GM23338 (cell line): ENCODE data around the gene KRT15. TPM values are rescaled to one million over a fixed set of nuclear protein-coding genes. Genes with fewer than 3 reads are reported as not detected.
A peak's percentile ranks its signal among the peaks of the same experiment; 100 is the strongest.

ENCODE experiments used
- ATAC-seq: fragments of 200-7000 bp; cut with Tn5 transposase; 3 replicates; pipeline ENCODE4 v1.9.1; 2020
- DNase-seq: peaks from one replicate; pipeline ENCODE4 v3.0.0-alpha.2; 2015; ENCODE audit warnings: low spot score
- H2AFZ ChIP-seq: fragments of 200-600 bp; sonication (generic); 2 replicates; pipeline ENCODE4 v1.8.0; 2016; ENCODE audit warnings: antibody characterized with exemption, mild to moderate bottlenecking, moderate library complexity
- H3F3A ChIP-seq: fragments of 200-600 bp; sonication (generic); replicated peaks from 2 replicates; pipeline ENCODE4 v1.8.0; 2017; ENCODE audit warnings: antibody characterized with exemption, mixed run types, low read depth
- H3K27ac ChIP-seq: fragments of 200-600 bp; sonication (generic); 2 replicates; pipeline ENCODE4 v1.6.1; 2016; ENCODE audit warnings: low read depth
- H3K27me3 ChIP-seq: fragments of 200-600 bp; sonication (generic); 2 replicates; pipeline ENCODE4 v1.8.0; 2016; ENCODE audit warnings: mild to moderate bottlenecking, mixed run types, moderate library complexity; ENCODE audit not compliant: insufficient read depth
- H3K36me3 ChIP-seq: fragments of 200-600 bp; sonication (generic); 2 replicates; pipeline ENCODE4 v1.8.0; 2016; ENCODE audit warnings: mild to moderate bottlenecking; ENCODE audit not compliant: insufficient read depth
- H3K4me1 ChIP-seq: fragments of 200-600 bp; sonication (generic); 2 replicates; pipeline ENCODE4 v1.8.0; 2016; ENCODE audit warnings: mild to moderate bottlenecking, moderate library complexity; ENCODE audit not compliant: insufficient read depth
- H3K4me2 ChIP-seq: fragments of 200-600 bp; sonication (generic); 2 replicates; pipeline ENCODE4 v1.7.1; 2017; ENCODE audit warnings: mixed run types
- H3K4me3 ChIP-seq: fragments of 200-600 bp; sonication (generic); 2 replicates; pipeline ENCODE4 v1.6.1; 2016; ENCODE audit warnings: mixed run types
- H3K79me2 ChIP-seq: fragments of 200-600 bp; sonication (generic); replicated peaks from 2 replicates; pipeline ENCODE4 v1.8.0; 2017; ENCODE audit warnings: mild to moderate bottlenecking; ENCODE audit not compliant: insufficient read depth
- H3K9me2 ChIP-seq: fragments of 200-600 bp; sonication (generic); 2 replicates; pipeline ENCODE4 v1.8.0; 2017; ENCODE audit not compliant: insufficient read depth
- H4K20me1 ChIP-seq: fragments of 200-600 bp; sonication (generic); replicated peaks from 2 replicates; pipeline ENCODE4 v1.8.0; 2017; ENCODE audit warnings: mild to moderate bottlenecking; ENCODE audit not compliant: insufficient read depth
- H3K27ac Mint-ChIP-seq: 2 replicates; pipeline ENCODE4 v1.8.0; 2020; ENCODE audit warnings: inconsistent platforms, mild to moderate bottlenecking, moderate library complexity, mixed read lengths
- H3K27me3 Mint-ChIP-seq: 3 replicates; pipeline ENCODE4 v1.8.0; 2022; ENCODE audit warnings: low read depth, mild to moderate bottlenecking, moderate library complexity, mixed read lengths, inconsistent platforms; ENCODE audit not compliant: insufficient read depth, poor library complexity
- H3K36me3 Mint-ChIP-seq: 3 replicates; pipeline ENCODE4 v1.8.0; 2021; ENCODE audit warnings: low read depth, mild to moderate bottlenecking, inconsistent platforms, moderate library complexity, mixed read lengths
- H3K4me1 Mint-ChIP-seq: 3 replicates; pipeline ENCODE4 v1.8.0; 2020; ENCODE audit warnings: mild to moderate bottlenecking, inconsistent platforms, mixed read lengths
- H3K4me3 Mint-ChIP-seq: 3 replicates; pipeline ENCODE4 v1.8.0; 2021; ENCODE audit warnings: moderate library complexity, mild to moderate bottlenecking, inconsistent platforms, mixed read lengths
- H3K9me3 Mint-ChIP-seq: 3 replicates; pipeline ENCODE4 v1.8.0; 2020; ENCODE audit warnings: moderate library complexity, mild to moderate bottlenecking, inconsistent platforms, mixed read lengths
- CREB1 ChIP-seq: fragments of 250-450 bp; sonication (Bioruptor Pico); IDR thresholded peaks from 2 replicates; pipeline ENCODE4 v1.5.0; 2020; ENCODE audit warnings: low read depth, mild to moderate bottlenecking, moderate library complexity
- EZH2phosphoT487 ChIP-seq: fragments of 200-600 bp; sonication (generic); IDR thresholded peaks from one replicate; pipeline ENCODE4 v1.8.1; 2018; ENCODE audit warnings: antibody characterized with exemption; ENCODE audit not compliant: unreplicated experiment
- NANOG ChIP-seq: IDR thresholded peaks from 2 replicates; pipeline ENCODE4 v1.6.1; 2016; ENCODE audit warnings: antibody characterized with exemption, borderline replicate concordance
- REST ChIP-seq: IDR thresholded peaks from one replicate; pipeline ENCODE4 v1.6.1; 2018; ENCODE audit warnings: antibody characterized with exemption; ENCODE audit not compliant: unreplicated experiment
- ZNF114 ChIP-seq: fragments of 250-450 bp; sonication (Bioruptor Pico); IDR thresholded peaks from 2 replicates; pipeline ENCODE4 v1.5.0; 2020; ENCODE audit warnings: mild to moderate bottlenecking, moderate library complexity
- ZNF331 ChIP-seq: fragments of 250-450 bp; sonication (Bioruptor Pico); IDR thresholded peaks from 2 replicates; pipeline ENCODE4 v1.5.0; 2020; ENCODE audit warnings: low read depth, mild to moderate bottlenecking, moderate library complexity
- polyA plus RNA-seq: library from polyadenylated mRNA; unstranded; fragments of >200 nt; fragmentation: Nextera tagmentation; extraction: Ambion mirVana; gene quantifications from 2 replicates; pipeline ENCODE4 v1.2.1, GENCODE V29; 2016
- total RNA-seq: library from RNA; depleted of rRNA; stranded (reverse); fragments of >200 nt; shearing (Covaris generic); gene quantifications from 2 replicates; pipeline ENCODE4 v1.2.3, GENCODE V29; 2014
- TF ChIP-seq, protein P1 (sequence below), 2 experiments: fragments of 200-600 bp in 1 of 2; sonication (generic) in 1 of 2; conservative IDR thresholded peaks; 2 replicates each; pipeline versions ENCODE4 v1.5.1 to v1.6.1; 2016 to 2017; ENCODE audit warnings: antibody characterized with exemption in 2 of 2, low read depth in 2 of 2, mild to moderate bottlenecking in 2 of 2, moderate library complexity in 1 of 2

Gene KRT15
- total and polyA plus RNA-seq, 2 experiments from 2014 or later = 0.03 TPM; not detected in 1

- Mint-ChIP-seq H3K9me3 (no peaks in the 10 kb centered on the region), H3K4me1 (peaks cover 26% of the 10 kb centered on the region), H3K27ac (no peak overlapping the region), H3K27me3 (peaks cover 4% of the 10 kb centered on the region), H3K4me3 (no peak overlapping the region), H3K36me3 (no peaks in the 10 kb centered on the region)
- Histone ChIP-seq H3K9me2 (no peaks in the 10 kb centered on the region; the same call in 1 of the 2 replicates), H3K36me3 (no peaks in the 10 kb centered on the region), H3K79me2 (no peaks in the 10 kb centered on the region), H3F3A (no peaks in the 10 kb centered on the region), H4K20me1 (no peaks in the 10 kb centered on the region), H3K27ac (no peak overlapping the region), H2AFZ (no peak overlapping the region), H3K4me2 (no peak overlapping the region), H3K4me3 (no peak overlapping the region), H3K4me1 (peaks cover 12% of the 10 kb centered on the region), H3K27me3 (no peaks in the 10 kb centered on the region)
- TF ChIP-seq REST = no peak
- TF ChIP-seq, protein P1, sequence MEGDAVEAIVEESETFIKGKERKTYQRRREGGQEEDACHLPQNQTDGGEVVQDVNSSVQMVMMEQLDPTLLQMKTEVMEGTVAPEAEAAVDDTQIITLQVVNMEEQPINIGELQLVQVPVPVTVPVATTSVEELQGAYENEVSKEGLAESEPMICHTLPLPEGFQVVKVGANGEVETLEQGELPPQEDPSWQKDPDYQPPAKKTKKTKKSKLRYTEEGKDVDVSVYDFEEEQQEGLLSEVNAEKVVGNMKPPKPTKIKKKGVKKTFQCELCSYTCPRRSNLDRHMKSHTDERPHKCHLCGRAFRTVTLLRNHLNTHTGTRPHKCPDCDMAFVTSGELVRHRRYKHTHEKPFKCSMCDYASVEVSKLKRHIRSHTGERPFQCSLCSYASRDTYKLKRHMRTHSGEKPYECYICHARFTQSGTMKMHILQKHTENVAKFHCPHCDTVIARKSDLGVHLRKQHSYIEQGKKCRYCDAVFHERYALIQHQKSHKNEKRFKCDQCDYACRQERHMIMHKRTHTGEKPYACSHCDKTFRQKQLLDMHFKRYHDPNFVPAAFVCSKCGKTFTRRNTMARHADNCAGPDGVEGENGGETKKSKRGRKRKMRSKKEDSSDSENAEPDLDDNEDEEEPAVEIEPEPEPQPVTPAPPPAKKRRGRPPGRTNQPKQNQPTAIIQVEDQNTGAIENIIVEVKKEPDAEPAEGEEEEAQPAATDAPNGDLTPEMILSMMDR (conservative IDR thresholded peaks at IDR 0.05; ENCODE audit: low read depth in 2 of 2) = peak; percentile 70 to 91
- no peak for TF ChIP-seq ZNF114 (CRISPR knock-in tag)
- ATAC-seq (peak; percentile 90), DNase-seq (peak; percentile 86)
Observed at GRCh38 chr17:41496803-41497484, 21.7 kb downstream of the KRT15 start.

GRCh38 chr17:41494524-41494923, 24.2 kb downstream of the KRT15 start:
- ATAC-seq (no peak), DNase-seq (no peak)
- no peaks in the 10 kb centered on the region for H3K36me3 ChIP-seq
- Mint-ChIP-seq H3K27me3 (peaks cover 7% of the 10 kb centered on the region), H3K9me3 (no peaks in the 10 kb centered on the region), H3K4me1 (peaks cover 9% of the 10 kb centered on the region; the same call in 2 of the 3 replicates), H3K36me3 (no peaks in the 10 kb centered on the region), H3K4me3 (no peak overlapping the region), H3K27ac (no peak overlapping the region)
- no peaks in the 10 kb centered on the region; the same call in 1 of the 2 replicates for H3K4me1 ChIP-seq
- H3K4me3 ChIP-seq = no peak overlapping the region
- no peaks in the 10 kb centered on the region; the same call in 1 of the 2 replicates for H3K9me2 ChIP-seq
- H4K20me1 ChIP-seq = no peaks in the 10 kb centered on the region
- no peaks in the 10 kb centered on the region for H3K27me3 ChIP-seq
- TF ChIP-seq ZNF331 (CRISPR knock-in tag) (no peak), EZH2phosphoT487 (no peak), NANOG (no peak), CREB1 (CRISPR knock-in tag) (no peak)
- H3K79me2 ChIP-seq = no peaks in the 10 kb centered on the region
- H3F3A ChIP-seq = no peaks in the 10 kb centered on the region
- no peak overlapping the region for H2AFZ ChIP-seq
- no peak overlapping the region for H3K4me2 ChIP-seq
- no peak overlapping the region for H3K27ac ChIP-seq
